Measurements from ENCODE around the gene CD93.

The CD93 gene

DNA sequence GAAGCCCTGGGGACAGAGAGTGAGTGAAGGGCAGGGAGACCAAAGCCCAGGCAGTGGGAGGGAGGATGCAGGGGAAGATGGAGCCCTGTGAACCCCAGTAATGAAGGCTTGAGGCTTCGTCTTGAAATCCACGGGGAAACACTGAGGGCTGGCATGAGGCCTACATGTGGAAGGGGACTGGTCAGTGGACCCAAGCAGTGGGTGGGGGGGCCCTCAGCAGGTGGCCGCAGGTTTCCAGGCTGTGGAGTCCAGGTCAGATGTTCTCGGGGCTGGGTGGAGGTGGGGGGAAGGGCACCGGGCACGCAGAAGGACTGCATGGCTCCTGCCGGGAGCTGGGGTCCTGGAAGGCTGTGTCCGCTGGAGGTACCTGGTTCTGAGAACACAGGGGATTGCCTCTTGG is 2.7 kb upstream of the CD93 start:
- Histone ChIP-seq H3K4me1 (peaks cover 0 to 65% (median 39%) of the 10 kb centered on the region in 4 donors), H3K27ac (no peak overlapping the region), H3K27me3 (no peaks in the 10 kb centered on the region), H3K9me3 (no peaks in the 10 kb centered on the region), H3K36me3 (no peaks in the 10 kb centered on the region), H3K4me3 (no peak overlapping the region)
- intact Hi-C loops (cut with DNase I; ENCODE audit: low total_unique reads): no loop called here
- TF ChIP-seq, protein P1, sequence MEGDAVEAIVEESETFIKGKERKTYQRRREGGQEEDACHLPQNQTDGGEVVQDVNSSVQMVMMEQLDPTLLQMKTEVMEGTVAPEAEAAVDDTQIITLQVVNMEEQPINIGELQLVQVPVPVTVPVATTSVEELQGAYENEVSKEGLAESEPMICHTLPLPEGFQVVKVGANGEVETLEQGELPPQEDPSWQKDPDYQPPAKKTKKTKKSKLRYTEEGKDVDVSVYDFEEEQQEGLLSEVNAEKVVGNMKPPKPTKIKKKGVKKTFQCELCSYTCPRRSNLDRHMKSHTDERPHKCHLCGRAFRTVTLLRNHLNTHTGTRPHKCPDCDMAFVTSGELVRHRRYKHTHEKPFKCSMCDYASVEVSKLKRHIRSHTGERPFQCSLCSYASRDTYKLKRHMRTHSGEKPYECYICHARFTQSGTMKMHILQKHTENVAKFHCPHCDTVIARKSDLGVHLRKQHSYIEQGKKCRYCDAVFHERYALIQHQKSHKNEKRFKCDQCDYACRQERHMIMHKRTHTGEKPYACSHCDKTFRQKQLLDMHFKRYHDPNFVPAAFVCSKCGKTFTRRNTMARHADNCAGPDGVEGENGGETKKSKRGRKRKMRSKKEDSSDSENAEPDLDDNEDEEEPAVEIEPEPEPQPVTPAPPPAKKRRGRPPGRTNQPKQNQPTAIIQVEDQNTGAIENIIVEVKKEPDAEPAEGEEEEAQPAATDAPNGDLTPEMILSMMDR (IDR thresholded peaks at IDR 0.05): no peak
- no peak for DNase-seq

DNA sequence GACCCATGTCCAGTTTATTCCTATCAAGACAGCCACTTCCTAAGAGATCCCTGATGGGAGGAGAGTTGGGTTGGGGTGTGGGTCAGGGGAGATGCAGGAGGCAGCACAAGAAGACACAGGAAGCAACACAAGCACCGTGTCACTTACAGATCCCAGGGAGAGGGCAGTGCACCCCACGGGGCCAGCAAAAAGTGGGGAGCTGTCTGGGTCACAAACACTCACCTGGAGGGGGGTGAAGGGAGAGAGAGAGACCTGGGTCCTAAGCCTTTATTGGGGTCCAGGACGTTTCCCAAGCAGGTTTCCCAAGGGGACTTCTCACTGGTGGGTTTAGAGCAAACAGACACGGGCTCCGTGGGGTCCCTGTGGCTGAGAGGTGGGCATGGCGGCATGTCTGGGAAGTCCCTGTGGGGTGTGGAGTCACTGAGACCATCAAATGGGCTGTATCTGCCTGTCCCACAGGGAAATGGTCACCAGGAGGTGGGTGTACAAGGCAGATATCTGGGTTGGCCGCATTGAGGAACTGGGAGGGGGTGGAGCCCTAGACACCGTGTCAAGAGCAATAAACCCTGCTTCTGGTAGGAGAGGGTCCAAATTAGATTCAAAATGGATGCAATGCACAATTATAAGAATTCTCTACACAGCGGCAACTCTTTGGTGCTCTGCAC is 1.6 kb upstream of the CD93 start:
- no peaks in the 10 kb centered on the region for H3K27me3 ChIP-seq
- no peaks in the 10 kb centered on the region for H3K36me3 ChIP-seq
- H3K9me3 ChIP-seq: no peaks in the 10 kb centered on the region
- peaks cover 0 to 74% (median 49%) of the 10 kb centered on the region in 4 donors for H3K4me1 ChIP-seq
- TF ChIP-seq, protein P1 (IDR thresholded peaks at IDR 0.05): no peak
- H3K27ac ChIP-seq: peak overlapping the region; percentile 89 to 97
- H3K4me3 ChIP-seq: no peak overlapping the region
- no peak for DNase-seq
- intact Hi-C loops (cut with DNase I; ENCODE audit: low total_unique reads): no loop called here

DNA sequence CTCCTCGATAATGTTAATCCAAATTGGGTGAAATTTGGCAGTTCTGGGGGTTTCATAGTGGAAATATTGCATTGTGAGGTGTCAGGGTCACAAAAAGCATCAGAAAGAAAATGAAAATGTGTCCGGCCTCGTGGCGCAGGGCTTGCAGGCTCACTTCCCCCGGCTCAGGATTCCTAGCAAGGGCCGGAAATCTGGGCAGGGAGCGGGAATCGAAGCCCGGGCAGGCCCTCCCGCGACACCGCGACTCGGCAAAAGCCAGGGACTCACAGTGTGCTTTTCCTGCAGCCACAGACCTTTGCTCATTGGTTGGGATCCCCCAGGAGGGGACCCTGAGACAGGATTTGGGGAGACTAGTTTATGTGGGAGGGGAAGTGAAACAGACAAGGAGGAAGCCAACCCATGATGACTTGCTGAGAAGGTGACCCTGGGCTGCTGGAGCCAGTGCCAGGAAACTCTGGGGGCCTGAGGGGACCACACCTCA is 847 bp upstream of the CD93 start:
- TF ChIP-seq, protein P1 (IDR thresholded peaks at IDR 0.05): no peak
- H3K4me3 ChIP-seq: peak overlapping the region; percentile 39 to 45
- H3K36me3 ChIP-seq: no peaks in the 10 kb centered on the region
- peak overlapping the region; percentile 89 to 97 for H3K27ac ChIP-seq
- peaks cover 0 to 74% (median 45%) of the 10 kb centered on the region in 4 donors for H3K4me1 ChIP-seq
- intact Hi-C loops (cut with DNase I; ENCODE audit: low total_unique reads): no loop called here
- H3K9me3 ChIP-seq: no peaks in the 10 kb centered on the region
- DNase-seq: peak in 1 of 2 donors; percentile 51
- no peaks in the 10 kb centered on the region for H3K27me3 ChIP-seq

DNA sequence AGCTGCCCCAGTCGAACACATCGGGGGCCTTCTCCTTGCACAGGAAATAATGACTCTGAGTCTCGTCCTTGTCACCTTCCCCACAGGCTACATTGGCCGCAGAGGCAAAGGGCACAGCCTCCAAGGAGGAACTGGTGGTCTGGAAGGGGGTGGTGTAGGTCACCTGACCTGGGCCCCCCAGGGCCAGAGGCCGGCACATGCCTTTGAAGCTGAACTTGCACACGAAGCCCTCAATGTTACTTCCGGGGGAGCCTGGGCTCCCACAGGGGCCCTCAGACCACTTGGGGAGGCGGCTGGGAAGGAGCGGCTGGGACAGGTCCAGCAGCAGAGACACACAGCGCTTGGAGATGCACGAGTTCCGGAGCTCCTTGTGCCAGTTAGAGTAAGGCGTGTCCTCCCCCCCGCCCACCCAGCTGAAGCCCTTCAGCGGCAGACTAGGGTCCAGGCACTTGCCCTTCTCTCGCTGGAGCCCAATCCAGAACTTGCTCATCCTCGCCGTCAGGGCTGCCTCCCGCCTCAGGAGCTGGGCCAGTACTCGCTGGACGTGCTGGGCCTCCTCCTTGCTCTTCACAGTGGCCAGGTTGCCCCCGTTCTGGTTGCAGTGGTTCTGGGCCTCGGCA is 578 bp downstream of the CD93 start:
- Histone ChIP-seq H3K4me1 (peaks cover 0 to 77% (median 41%) of the 10 kb centered on the region in 4 donors), H3K9me3 (no peaks in the 10 kb centered on the region), H3K36me3 (peaks cover 0 to 4% (median 0%) of the 10 kb centered on the region in 3 donors), H3K4me3 (peak overlapping the region; percentile 39 to 45), H3K27ac (peak overlapping the region; percentile 89 to 97), H3K27me3 (no peaks in the 10 kb centered on the region)
- no peak for DNase-seq
- TF ChIP-seq, protein P1 (IDR thresholded peaks at IDR 0.05): no peak
- intact Hi-C loops (cut with DNase I; ENCODE audit: low total_unique reads): no loop called here

DNA sequence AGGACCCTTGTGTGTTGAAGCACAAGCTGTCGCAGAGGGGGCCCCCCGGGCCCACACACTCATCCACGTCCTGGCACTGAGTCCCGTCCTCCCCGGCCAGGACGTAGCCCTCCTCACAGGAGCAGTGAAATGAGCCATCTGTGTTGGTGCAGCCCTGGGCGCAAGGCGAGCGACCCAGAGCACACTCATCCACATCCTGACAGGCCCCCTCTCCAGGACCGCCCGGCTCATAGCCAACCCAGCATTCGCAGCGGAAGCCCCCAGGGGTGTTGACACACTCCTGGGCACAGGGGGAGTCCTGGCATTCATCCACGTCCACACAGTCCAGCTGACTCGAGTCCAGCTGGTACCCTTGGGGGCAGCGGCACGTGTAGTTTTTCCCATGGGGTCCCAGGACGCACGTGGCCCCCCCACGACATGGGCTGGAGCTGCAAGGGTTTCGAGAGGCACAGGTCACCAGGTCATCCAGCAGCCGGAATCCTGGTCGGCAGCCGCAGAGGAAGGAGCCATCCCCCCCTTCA is 1.2 kb downstream of the CD93 start:
- Histone ChIP-seq H3K9me3 (no peaks in the 10 kb centered on the region), H3K36me3 (peaks cover 0 to 6% (median 0%) of the 10 kb centered on the region in 3 donors), H3K4me3 (peak overlapping the region; percentile 39 to 45), H3K27ac (peak overlapping the region; percentile 89 to 97), H3K4me1 (peaks cover 0 to 74% (median 41%) of the 10 kb centered on the region in 4 donors), H3K27me3 (no peaks in the 10 kb centered on the region)
- no peak for DNase-seq
- intact Hi-C loops (cut with DNase I; ENCODE audit: low total_unique reads): no loop called here
- TF ChIP-seq, protein P1 (IDR thresholded peaks at IDR 0.05): no peak
